ENCODE data around the gene KRT37. TPM values are rescaled to one million over a fixed set of nuclear protein-coding genes. Genes with fewer than 3 reads are reported as not detected.
A peak's percentile ranks its signal among the peaks of the same experiment; 100 is the strongest.

Gene KRT37
- total and polyA plus RNA-seq, 2 of the 13 experiments (the other 11 are each of a cell fraction or from before 2014, with no cell fraction given): 0.69 TPM; not detected in 1

GRCh38 chr17:41415833-41416335 lies 8.5 kb downstream of the KRT37 start (continued):
- TF ChIP-seq KDM2A (CRISPR knock-in tag; IDR thresholded peaks at IDR 0.05; ENCODE audit: borderline replicate concordance, low read depth) (0 out of 2 replicates have a peak, but pooled peaks have one; percentile 37), HNF4G (IDR thresholded peaks at IDR 0.05; ENCODE audit: borderline replicate concordance, low read depth, low read length) (peak; percentile 81), HNF4G (CRISPR knock-in tag; IDR thresholded peaks at IDR 0.05; ENCODE audit: borderline replicate concordance, low read depth) (peak; percentile 90; the same call in 1 of the 2 replicates), ZSCAN31 (CRISPR knock-in tag; IDR thresholded peaks at IDR 0.05; ENCODE audit: low read depth) (no peak), DDIT3 (CRISPR knock-in tag; IDR thresholded peaks at IDR 0.05) (no peak), NFKB2 (CRISPR knock-in tag; IDR thresholded peaks at IDR 0.05; ENCODE audit: borderline replicate concordance) (no peak), TEAD3 (CRISPR knock-in tag; optimal IDR thresholded peaks at IDR 0.05; ENCODE audit: borderline replicate concordance) (peak; percentile 99), ZFX (CRISPR knock-in tag; IDR thresholded peaks at IDR 0.05; ENCODE audit: low read depth) (peak; percentile 57; the same call in 1 of the 2 replicates), ASH2L (IDR thresholded peaks at IDR 0.05; ENCODE audit: insufficient read length, low read depth, low read length) (no peak), KDM6A (CRISPR knock-in tag; IDR thresholded peaks at IDR 0.05; ENCODE audit: low read depth) (peak; percentile 66; the same call in 1 of the 2 replicates)
- TF ChIP-seq, protein P1, sequence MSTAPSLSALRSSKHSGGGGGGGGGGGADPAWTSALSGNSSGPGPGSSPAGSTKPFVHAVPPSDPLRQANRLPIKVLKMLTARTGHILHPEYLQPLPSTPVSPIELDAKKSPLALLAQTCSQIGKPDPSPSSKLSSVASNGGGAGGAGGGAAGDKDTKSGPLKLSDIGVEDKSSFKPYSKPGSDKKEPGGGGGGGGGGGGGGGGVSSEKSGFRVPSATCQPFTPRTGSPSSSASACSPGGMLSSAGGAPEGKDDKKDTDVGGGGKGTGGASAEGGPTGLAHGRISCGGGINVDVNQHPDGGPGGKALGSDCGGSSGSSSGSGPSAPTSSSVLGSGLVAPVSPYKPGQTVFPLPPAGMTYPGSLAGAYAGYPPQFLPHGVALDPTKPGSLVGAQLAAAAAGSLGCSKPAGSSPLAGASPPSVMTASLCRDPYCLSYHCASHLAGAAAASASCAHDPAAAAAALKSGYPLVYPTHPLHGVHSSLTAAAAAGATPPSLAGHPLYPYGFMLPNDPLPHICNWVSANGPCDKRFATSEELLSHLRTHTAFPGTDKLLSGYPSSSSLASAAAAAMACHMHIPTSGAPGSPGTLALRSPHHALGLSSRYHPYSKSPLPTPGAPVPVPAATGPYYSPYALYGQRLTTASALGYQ (CRISPR knock-in tag; IDR thresholded peaks at IDR 0.05): 0 out of 2 replicates have a peak, but pooled peaks have one; percentile 48
- TF ChIP-seq, protein P2, sequence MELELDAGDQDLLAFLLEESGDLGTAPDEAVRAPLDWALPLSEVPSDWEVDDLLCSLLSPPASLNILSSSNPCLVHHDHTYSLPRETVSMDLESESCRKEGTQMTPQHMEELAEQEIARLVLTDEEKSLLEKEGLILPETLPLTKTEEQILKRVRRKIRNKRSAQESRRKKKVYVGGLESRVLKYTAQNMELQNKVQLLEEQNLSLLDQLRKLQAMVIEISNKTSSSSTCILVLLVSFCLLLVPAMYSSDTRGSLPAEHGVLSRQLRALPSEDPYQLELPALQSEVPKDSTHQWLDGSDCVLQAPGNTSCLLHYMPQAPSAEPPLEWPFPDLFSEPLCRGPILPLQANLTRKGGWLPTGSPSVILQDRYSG (CRISPR knock-in tag; IDR thresholded peaks at IDR 0.05): no peak
- TF ChIP-seq, protein P3, sequence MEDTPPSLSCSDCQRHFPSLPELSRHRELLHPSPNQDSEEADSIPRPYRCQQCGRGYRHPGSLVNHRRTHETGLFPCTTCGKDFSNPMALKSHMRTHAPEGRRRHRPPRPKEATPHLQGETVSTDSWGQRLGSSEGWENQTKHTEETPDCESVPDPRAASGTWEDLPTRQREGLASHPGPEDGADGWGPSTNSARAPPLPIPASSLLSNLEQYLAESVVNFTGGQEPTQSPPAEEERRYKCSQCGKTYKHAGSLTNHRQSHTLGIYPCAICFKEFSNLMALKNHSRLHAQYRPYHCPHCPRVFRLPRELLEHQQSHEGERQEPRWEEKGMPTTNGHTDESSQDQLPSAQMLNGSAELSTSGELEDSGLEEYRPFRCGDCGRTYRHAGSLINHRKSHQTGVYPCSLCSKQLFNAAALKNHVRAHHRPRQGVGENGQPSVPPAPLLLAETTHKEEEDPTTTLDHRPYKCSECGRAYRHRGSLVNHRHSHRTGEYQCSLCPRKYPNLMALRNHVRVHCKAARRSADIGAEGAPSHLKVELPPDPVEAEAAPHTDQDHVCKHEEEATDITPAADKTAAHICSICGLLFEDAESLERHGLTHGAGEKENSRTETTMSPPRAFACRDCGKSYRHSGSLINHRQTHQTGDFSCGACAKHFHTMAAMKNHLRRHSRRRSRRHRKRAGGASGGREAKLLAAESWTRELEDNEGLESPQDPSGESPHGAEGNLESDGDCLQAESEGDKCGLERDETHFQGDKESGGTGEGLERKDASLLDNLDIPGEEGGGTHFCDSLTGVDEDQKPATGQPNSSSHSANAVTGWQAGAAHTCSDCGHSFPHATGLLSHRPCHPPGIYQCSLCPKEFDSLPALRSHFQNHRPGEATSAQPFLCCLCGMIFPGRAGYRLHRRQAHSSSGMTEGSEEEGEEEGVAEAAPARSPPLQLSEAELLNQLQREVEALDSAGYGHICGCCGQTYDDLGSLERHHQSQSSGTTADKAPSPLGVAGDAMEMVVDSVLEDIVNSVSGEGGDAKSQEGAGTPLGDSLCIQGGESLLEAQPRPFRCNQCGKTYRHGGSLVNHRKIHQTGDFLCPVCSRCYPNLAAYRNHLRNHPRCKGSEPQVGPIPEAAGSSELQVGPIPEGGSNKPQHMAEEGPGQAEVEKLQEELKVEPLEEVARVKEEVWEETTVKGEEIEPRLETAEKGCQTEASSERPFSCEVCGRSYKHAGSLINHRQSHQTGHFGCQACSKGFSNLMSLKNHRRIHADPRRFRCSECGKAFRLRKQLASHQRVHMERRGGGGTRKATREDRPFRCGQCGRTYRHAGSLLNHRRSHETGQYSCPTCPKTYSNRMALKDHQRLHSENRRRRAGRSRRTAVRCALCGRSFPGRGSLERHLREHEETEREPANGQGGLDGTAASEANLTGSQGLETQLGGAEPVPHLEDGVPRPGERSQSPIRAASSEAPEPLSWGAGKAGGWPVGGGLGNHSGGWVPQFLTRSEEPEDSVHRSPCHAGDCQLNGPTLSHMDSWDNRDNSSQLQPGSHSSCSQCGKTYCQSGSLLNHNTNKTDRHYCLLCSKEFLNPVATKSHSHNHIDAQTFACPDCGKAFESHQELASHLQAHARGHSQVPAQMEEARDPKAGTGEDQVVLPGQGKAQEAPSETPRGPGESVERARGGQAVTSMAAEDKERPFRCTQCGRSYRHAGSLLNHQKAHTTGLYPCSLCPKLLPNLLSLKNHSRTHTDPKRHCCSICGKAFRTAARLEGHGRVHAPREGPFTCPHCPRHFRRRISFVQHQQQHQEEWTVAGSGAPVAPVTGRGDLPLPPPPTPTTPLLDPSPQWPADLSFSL (CRISPR knock-in tag; IDR thresholded peaks at IDR 0.05): no peak
- TF ChIP-seq, protein P4, sequence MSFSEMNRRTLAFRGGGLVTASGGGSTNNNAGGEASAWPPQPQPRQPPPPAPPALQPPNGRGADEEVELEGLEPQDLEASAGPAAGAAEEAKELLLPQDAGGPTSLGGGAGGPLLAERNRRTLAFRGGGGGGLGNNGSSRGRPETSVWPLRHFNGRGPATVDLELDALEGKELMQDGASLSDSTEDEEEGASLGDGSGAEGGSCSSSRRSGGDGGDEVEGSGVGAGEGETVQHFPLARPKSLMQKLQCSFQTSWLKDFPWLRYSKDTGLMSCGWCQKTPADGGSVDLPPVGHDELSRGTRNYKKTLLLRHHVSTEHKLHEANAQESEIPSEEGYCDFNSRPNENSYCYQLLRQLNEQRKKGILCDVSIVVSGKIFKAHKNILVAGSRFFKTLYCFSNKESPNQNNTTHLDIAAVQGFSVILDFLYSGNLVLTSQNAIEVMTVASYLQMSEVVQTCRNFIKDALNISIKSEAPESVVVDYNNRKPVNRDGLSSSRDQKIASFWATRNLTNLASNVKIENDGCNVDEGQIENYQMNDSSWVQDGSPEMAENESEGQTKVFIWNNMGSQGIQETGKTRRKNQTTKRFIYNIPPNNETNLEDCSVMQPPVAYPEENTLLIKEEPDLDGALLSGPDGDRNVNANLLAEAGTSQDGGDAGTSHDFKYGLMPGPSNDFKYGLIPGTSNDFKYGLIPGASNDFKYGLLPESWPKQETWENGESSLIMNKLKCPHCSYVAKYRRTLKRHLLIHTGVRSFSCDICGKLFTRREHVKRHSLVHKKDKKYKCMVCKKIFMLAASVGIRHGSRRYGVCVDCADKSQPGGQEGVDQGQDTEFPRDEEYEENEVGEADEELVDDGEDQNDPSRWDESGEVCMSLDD (CRISPR knock-in tag; IDR thresholded peaks at IDR 0.05; ENCODE audit: borderline replicate concordance): no peak
- TF ChIP-seq, protein P5, sequence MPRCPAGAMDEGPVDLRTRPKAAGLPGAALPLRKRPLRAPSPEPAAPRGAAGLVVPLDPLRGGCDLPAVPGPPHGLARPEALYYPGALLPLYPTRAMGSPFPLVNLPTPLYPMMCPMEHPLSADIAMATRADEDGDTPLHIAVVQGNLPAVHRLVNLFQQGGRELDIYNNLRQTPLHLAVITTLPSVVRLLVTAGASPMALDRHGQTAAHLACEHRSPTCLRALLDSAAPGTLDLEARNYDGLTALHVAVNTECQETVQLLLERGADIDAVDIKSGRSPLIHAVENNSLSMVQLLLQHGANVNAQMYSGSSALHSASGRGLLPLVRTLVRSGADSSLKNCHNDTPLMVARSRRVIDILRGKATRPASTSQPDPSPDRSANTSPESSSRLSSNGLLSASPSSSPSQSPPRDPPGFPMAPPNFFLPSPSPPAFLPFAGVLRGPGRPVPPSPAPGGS (CRISPR knock-in tag; IDR thresholded peaks at IDR 0.05): no peak

Data from HepG2 (cell line).